Measurements from ENCODE around the gene TNNT1.

TNNT1 gene

DNA sequence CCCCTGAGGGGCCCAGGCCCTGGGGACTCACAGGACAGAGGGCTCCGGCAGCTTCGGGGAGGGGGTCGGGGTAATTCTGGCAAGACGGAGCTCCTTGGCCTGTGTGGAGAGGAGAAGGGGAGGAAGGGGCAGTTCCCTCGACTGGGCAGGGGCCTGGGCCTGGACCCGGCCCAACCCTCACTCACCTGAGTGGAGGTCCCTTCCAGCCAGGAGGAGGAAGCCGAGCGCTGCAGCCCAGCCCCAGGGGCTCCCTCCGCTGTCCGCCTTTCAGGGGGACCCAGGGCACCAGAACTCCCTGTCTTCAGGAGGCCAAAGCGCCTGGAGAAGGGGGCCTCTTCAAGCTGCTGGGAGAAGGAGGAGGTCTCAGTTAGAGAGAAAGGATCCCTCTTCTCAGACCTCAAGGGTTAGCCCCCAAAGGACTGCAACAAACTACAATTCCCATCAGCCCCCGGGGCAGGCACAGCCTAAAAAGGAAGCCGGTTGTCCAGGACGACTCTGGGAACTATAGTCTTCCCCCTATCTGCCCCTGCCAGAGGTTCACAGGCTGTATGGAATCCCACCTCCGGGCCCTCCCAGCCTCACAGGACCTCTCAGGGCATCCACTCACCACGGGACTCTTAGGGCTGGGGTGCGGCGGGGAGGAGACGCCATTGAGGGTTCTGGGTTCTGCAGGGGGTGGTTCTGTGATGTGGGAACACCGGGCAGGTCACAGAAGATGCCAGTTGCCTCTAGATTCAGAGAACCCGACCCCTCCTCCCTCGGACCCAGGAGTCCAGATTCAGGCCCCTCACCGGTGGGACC lies 53.5 kb downstream of the TNNT1 start:
- no peaks in the 10 kb centered on the region for H4K20me1 ChIP-seq (ENCODE audit: insufficient read depth, low read length)
- no peaks in the 10 kb centered on the region for H3K9me3 ChIP-seq (replicated peaks; ENCODE audit: insufficient read depth, low read length)
- H3K79me2 ChIP-seq (ENCODE audit: low read length): no peaks in the 10 kb centered on the region
- H3K27ac ChIP-seq (ENCODE audit: low read length): no peak overlapping the region
- no peak overlapping the region for H3K4me2 ChIP-seq (ENCODE audit: low read depth, low read length)
- H3K9me2 ChIP-seq (replicated peaks; ENCODE audit: insufficient read depth, low read length): no peaks in the 10 kb centered on the region
- H3F3A ChIP-seq (ENCODE audit: insufficient read depth, low read length): no peaks in the 10 kb centered on the region
- no peak overlapping the region for H2AFZ ChIP-seq (ENCODE audit: low read length)
- TF ChIP-seq, protein P1, sequence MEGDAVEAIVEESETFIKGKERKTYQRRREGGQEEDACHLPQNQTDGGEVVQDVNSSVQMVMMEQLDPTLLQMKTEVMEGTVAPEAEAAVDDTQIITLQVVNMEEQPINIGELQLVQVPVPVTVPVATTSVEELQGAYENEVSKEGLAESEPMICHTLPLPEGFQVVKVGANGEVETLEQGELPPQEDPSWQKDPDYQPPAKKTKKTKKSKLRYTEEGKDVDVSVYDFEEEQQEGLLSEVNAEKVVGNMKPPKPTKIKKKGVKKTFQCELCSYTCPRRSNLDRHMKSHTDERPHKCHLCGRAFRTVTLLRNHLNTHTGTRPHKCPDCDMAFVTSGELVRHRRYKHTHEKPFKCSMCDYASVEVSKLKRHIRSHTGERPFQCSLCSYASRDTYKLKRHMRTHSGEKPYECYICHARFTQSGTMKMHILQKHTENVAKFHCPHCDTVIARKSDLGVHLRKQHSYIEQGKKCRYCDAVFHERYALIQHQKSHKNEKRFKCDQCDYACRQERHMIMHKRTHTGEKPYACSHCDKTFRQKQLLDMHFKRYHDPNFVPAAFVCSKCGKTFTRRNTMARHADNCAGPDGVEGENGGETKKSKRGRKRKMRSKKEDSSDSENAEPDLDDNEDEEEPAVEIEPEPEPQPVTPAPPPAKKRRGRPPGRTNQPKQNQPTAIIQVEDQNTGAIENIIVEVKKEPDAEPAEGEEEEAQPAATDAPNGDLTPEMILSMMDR (IDR thresholded peaks at IDR 0.05; ENCODE audit: low read length): no peak
- no peak for TF ChIP-seq EZH2 (optimal IDR thresholded peaks at IDR 0.05; ENCODE audit: low read depth, low read length)
- no peaks in the 10 kb centered on the region for H3K36me3 ChIP-seq (replicated peaks; ENCODE audit: insufficient read depth, low read length)
- no peak overlapping the region for H3K9ac ChIP-seq (ENCODE audit: low read length)
- no peak overlapping the region for H3K4me3 ChIP-seq (ENCODE audit: low read length)
- H3K27me3 ChIP-seq (replicated peaks; ENCODE audit: insufficient read depth, low read length): no peaks in the 10 kb centered on the region
- no peak for DNase-seq
- no peaks in the 10 kb centered on the region for H3K4me1 ChIP-seq (ENCODE audit: low read length)

DNA sequence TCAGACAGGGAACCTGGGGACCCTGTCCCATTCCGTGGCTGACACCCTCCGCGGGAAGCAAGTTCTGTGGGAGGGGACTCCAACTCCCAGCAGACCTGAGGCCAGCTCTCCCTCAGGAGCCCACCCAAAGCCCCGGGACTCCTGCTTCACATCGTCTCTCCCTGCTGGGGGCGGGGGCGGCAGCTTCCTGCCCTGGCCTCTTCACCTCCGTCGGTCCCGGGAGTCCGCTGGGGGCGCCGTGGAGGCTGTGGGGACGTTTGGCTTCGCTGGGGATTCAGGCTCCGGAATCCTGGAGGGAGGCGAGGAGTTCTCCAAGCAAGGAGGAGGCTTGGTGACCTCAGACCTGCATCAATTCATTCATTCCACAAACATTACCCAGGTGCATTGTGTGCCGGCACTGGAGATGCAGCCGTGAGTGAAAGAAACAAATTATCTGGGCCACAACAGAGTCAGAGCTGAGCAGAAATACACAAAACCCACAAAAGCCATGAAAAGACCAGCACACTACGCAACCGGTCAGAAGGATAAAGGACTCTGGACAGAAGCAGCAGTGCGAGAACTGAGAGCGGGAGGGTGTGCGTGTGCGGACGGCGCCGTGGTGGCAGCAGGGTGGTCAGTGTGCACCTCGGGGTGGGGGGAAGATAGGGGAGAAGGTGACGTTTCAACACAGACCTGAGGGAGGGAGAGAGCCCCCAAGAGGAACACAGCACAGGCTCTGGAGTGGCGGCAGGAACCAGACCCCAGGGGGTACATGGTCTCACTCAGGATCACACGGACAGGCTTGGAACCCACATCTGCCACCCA lies 54.3 kb downstream of the TNNT1 start:
- H3K27ac ChIP-seq (ENCODE audit: low read length): no peak overlapping the region
- no peak overlapping the region for H2AFZ ChIP-seq (ENCODE audit: low read length)
- no peak for TF ChIP-seq EZH2 (optimal IDR thresholded peaks at IDR 0.05; ENCODE audit: low read depth, low read length)
- TF ChIP-seq EZH2phosphoT487 (IDR thresholded peaks at IDR 0.05; ENCODE audit: low read length): no peak
- TF ChIP-seq, protein P1 (IDR thresholded peaks at IDR 0.05; ENCODE audit: low read length): no peak
- H3K9me2 ChIP-seq (replicated peaks; ENCODE audit: insufficient read depth, low read length): no peaks in the 10 kb centered on the region
- no peaks in the 10 kb centered on the region for H3K79me2 ChIP-seq (ENCODE audit: low read length)
- no peak overlapping the region for H3K9ac ChIP-seq (ENCODE audit: low read length)
- H3K4me3 ChIP-seq (ENCODE audit: low read length): no peak overlapping the region
- H3K36me3 ChIP-seq (replicated peaks; ENCODE audit: insufficient read depth, low read length): no peaks in the 10 kb centered on the region
- H3F3A ChIP-seq (ENCODE audit: insufficient read depth, low read length): no peaks in the 10 kb centered on the region
- DNase-seq: no peak
- H3K4me1 ChIP-seq (ENCODE audit: low read length): no peaks in the 10 kb centered on the region
- no peak overlapping the region for H3K4me2 ChIP-seq (ENCODE audit: low read depth, low read length)
- no peaks in the 10 kb centered on the region for H3K9me3 ChIP-seq (replicated peaks; ENCODE audit: insufficient read depth, low read length)
- H4K20me1 ChIP-seq (ENCODE audit: insufficient read depth, low read length): no peaks in the 10 kb centered on the region
- H3K27me3 ChIP-seq (replicated peaks; ENCODE audit: insufficient read depth, low read length): no peaks in the 10 kb centered on the region

DNA sequence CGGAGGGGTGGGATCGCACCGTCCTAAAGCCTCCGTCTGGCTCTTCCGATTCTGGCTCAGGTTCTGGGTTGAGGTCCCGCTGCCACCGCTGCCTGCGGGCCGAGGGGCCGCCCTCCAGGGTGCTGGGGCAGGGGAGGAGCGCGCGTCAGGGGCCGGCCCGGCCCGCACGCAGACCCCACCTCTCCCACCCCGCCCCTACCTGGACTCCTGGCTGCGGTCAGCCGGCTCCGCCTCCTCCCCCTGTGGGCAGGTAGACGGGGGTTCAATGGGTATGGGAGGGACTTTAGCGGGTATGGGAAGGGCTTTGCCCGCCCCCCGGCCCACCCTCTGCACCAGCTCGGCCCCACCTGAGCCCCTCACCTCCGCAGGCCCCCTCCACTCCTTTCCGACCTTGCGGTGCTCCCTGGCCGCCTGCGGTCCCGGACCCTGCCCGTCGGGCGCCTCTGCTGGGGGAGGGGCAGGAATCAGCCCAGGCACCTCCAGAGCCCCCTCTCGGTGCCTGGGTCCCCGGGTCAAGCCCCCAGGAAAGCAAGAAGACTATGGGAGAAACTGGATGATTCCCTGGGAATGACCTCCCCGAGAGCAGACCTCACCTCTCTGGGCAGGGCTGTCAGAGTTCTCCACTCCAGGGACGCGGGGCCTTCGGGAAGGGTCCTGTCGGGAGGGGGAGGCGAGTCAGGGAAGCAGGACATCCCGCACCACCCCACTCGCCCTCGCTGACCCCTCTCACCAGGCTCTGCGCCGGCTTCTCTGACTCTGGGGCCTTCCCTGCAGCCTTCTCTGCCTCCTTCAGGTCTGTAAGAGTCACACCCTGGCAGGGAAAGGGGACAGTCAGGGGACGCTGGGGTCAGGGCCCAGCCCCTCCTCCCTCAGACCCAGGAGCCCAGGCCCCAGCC lies 56.3 kb downstream of the TNNT1 start:
- H3K79me2 ChIP-seq (ENCODE audit: low read length): no peaks in the 10 kb centered on the region
- H3K9me2 ChIP-seq (replicated peaks; ENCODE audit: insufficient read depth, low read length): no peaks in the 10 kb centered on the region
- H3K27ac ChIP-seq (ENCODE audit: low read length): no peak overlapping the region
- H3K4me2 ChIP-seq (ENCODE audit: low read depth, low read length): no peak overlapping the region
- H2AFZ ChIP-seq (ENCODE audit: low read length): no peak overlapping the region
- H3K27me3 ChIP-seq (replicated peaks; ENCODE audit: insufficient read depth, low read length): no peaks in the 10 kb centered on the region
- no peaks in the 10 kb centered on the region for H4K20me1 ChIP-seq (ENCODE audit: insufficient read depth, low read length)
- no peaks in the 10 kb centered on the region for H3F3A ChIP-seq (ENCODE audit: insufficient read depth, low read length)
- no peak overlapping the region for H3K4me3 ChIP-seq (ENCODE audit: low read length)
- no peaks in the 10 kb centered on the region for H3K36me3 ChIP-seq (replicated peaks; ENCODE audit: insufficient read depth, low read length)
- no peak for DNase-seq
- no peaks in the 10 kb centered on the region for H3K9me3 ChIP-seq (replicated peaks; ENCODE audit: insufficient read depth, low read length)
- H3K9ac ChIP-seq (ENCODE audit: low read length): no peak overlapping the region
- TF ChIP-seq EZH2 (optimal IDR thresholded peaks at IDR 0.05; ENCODE audit: low read depth, low read length) (no peak), EZH2phosphoT487 (IDR thresholded peaks at IDR 0.05; ENCODE audit: low read length) (no peak)
- TF ChIP-seq, protein P1 (IDR thresholded peaks at IDR 0.05; ENCODE audit: low read length): no peak
- no peaks in the 10 kb centered on the region for H3K4me1 ChIP-seq (ENCODE audit: low read length)
